SIG-M5 treated with dmso at 0.1 percent for 504 hours (cell line): ENCODE data around the gene RPS10.
"Not testable (repeated sequence)": the region's sequence is repeated elsewhere in the genome, so short reads cannot be mapped to it uniquely, and the experiment has no call there.

Source experiments
- DNase-seq: peaks from one replicate; lab custom pipeline; 2025; ENCODE audit not compliant: unreplicated experiment; lab: John Stamatoyannopoulos, UW

The RPS10 gene

DNA sequence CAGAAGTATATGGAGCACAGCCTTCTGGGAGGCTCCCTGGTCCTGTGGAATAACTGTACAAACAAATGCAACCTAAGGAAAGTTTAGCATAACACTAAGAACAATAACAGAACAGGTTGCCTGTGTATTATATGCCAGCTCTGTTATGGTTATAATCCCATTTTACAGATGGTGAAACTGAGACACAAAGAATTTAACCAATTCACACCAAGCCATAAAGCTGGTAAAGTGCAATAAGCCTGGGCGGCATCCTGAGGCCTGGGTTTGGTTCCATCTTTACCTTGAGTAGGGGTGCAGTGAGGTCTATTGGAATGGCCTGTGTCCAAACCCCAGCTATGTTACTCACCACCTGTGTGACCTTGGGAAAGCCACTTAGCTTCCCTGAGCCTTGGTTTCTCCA, 25.3 kb upstream of the RPS10 start:
- no peak for DNase-seq

DNA sequence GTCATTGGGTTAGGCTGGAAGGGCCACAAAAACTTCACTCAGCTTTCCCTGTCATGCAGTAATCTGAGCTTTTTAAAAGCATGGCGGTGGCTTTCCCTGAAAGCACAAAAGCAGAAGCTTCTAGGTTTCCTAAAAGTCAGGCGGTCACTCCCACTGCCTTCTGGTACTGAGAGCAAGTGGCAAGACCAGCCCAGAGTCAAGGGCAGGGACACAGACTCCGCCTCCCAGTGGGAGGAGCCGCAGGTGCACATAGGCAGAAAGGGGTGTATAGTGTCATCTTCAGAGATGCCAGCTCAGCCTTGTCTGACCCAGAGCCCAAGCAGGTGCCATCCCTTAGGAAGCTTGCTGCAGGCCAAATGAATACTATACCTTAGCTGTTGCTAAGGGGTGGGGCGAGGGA, 22.0 kb upstream of the RPS10 start:
- DNase-seq, result no peak

- no peak for DNase-seq
These were observed 21.5 kb upstream of the RPS10 start for GRCh38 chr6:34447386-34447785.

DNA sequence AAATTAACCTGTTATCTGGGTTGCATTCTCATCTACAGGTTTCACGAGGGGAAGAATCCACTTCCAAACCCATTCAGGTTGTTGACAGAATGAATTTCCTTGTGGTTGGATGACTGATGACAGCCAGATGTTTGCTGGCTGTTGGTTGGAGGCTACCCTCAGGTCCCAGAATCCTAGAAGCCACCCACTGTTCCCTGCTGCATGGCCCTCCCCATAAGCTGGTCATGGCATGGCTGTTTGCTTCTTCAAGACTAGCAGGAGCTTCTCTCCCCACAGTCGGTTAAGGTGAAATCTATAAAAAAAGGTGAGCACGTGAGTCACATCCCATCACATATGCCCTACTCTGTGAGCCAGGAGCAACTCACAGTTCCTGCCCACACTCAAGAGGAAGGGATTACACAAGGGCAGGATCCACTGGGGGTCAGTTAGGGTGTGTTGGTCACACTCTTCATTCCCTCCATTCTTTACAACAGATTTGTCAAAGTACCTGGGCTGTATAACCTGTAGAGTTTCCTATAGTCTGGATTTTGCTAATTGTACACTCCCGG, 19.5 kb upstream of the RPS10 start:
- no peak for DNase-seq

GRCh38 chr6:34441526-34441925, 15.7 kb upstream of the RPS10 start:
- no peak for DNase-seq

GRCh38 chr6:34439442-34439841, 13.6 kb upstream of the RPS10 start:
- DNase-seq, result no peak

GRCh38 chr6:34438705-34439104, 12.8 kb upstream of the RPS10 start:
- DNase-seq, result no peak

DNA sequence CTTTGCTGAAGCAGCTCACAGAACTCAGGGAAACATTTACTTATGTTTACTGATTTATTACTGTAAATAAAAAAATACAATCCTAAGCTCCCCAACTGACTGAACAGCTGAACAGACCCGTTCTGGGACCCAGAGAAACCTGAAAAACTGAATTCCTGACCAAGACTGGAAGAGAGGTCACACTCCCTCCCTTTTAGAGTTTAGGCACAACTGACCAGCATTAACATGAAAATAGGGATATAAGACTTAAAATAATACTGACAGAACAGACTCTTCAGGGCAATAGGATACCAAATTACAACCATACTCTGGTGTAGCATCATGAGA, 11.7 kb upstream of the RPS10 start:
- no peak for DNase-seq

GRCh38 chr6:34436803-34437643, 11.2 kb upstream of the RPS10 start:
- no peak for DNase-seq

- no peak for DNase-seq
These were observed 10.0 kb upstream of the RPS10 start for GRCh38 chr6:34435916-34436315.

DNA sequence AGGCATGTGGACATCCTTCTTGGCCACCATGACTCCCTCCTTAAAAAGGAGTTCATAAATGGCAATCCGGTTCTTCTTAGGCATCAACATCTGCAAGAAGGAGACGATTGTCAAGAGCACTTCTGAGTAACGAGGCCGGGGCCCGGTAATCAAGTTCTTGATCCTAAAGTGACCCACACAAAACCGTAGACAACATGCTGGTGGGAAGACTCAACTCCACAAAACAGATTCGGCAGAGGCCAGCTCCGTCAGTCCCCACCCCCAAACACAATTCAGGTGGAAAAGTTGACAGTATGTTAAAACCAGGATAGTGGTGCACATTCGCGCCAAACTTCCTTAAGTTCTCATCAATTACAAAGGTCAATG, 754 bp downstream of the RPS10 start:
- DNase-seq, result no peak

GRCh38 chr6:34424200-34425131, 1.4 kb downstream of the RPS10 start:
- no peak for DNase-seq

DNA sequence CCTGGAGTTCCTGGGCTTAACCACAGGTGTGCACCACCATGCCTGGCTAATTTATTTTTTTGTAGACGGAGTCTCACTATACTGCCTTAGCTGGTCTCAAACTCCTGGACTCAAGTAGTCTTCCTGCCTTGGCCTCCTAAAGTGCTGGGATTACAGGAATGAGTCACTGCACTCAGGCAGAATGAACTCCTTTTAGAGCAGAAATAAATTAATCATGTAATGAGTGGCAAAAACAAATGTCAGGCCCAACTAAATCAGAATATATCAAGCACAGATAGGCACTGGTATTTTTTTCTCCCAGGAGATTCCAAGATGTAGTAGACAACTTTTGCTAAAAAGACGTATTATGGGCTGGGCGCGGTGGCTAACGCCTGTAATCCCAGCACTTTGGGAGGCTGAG, 2.6 kb downstream of the RPS10 start:
- DNase-seq, result no peak

GRCh38 chr6:34418367-34418766, 7.5 kb downstream of the RPS10 start:
- DNase-seq, result no peak

GRCh38 chr6:34416877-34417371, 8.9 kb downstream of the RPS10 start:
- DNase-seq, result no peak

GRCh38 chr6:34414999-34415858, 10.6 kb downstream of the RPS10 start:
- peak; percentile 63 for DNase-seq

DNA sequence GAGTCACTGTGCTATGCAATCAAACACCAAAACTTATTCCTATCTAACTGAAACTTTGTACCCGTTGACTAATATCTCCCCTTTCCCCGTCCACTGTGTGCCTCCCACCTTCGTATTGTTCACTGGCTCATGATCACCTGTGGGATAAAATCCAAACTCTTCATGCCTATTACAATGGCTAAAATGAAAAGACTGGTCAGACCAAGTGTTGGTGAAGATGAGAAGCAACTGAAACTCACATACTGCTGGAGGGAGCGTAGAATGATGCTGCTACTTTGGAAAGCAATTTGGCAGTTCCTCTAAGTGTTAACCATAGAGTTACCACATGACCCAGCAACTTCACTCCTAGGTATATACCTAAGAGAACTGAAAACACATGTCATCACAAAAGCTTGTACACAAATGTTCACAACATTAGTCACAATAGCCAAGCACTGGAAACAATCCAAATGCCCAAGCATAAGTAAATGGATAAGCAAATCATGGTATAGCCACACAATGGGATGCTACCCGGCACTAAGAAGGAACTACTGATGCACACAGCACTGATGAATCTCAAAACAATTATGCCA, 13.1 kb downstream of the RPS10 start:
- no peak for DNase-seq

- no peak for DNase-seq
These were observed 13.9 kb downstream of the RPS10 start for GRCh38 chr6:34412016-34412415.

DNA sequence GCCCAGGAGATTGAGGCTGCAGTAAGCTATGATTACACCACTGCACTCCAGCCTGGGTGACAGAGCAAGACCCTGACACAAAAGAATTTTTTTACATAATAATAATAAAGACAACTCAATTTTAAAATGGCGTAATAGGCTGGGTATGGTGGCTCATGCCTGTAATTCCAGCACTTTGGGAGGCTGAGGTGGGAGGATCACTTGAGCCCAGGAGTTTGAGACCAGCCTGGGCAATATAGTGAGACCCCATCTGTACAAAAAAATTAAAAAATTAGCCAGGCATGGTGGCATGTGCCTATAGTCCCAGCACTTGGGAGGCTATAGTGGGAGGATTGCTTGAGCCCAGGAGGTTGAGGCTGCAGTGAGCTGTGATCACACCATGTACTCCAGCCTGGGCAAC, 18.0 kb downstream of the RPS10 start:
- not testable (repeated sequence) for DNase-seq

- DNase-seq, result no peak
These were observed 29.4 kb downstream of the RPS10 start for GRCh38 chr6:34396518-34396917.

DNA sequence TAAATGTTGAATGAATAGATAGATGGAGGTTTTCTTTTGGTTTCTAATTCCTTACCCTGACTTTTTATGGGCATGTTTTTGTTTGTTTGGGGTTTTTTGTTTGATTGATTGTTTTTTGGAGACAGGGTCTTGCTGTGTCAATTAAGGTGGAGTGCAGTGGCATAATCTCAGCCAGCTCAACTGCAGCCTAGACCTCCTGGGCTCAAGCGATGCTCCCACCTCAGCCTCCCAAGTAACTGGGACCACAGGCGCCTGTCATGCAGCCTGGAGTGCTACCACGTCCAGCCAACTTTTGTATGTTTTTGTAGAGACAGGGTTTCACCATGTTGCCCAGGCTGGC, 31.9 kb downstream of the RPS10 start:
- no peak for DNase-seq
